HepG2 (cell line): ENCODE measurements around the gene TBC1D10A. TPM values are rescaled to one million over a fixed set of nuclear protein-coding genes. Genes with fewer than 3 reads are reported as not detected.

Experiments used
- ATAC-seq: fragments of 200-7000 bp; cut with Tn5 transposase; 3 replicates; pipeline ENCODE4 v1.9.1; 2020; ENCODE audit warnings: mild to moderate bottlenecking, moderate library complexity
- BruUV-seq: library from RNA; stranded (reverse); fragments of 400-500 nt; replicated peaks from 2 replicates; lab custom pipeline; 2021; lab: Mats Ljungman, UMichigan
- CTCF ChIA-PET: fragments of 300-600 bp; formaldehyde crosslinking; extraction: SDS; loops from one replicate; lab custom pipeline; 2021; ENCODE audit warnings: low total read pairs, inconsistent platforms, low intra/inter-chr PET ratio; lab: Yijun Ruan, JAX
- POLR2A ChIA-PET: fragments of 350-600 bp; sonication (Branson Sonifier 250); formaldehyde crosslinking; loops from one replicate; lab custom pipeline; 2020; ENCODE audit warnings: antibody characterized with exemption, inconsistent platforms; lab: Yijun Ruan, JAX
- DNase-seq: peaks from one replicate; pipeline ENCODE4 v3.0.0-alpha.2; 2015; ENCODE audit warnings: low spot score
- FAIRE-seq: peaks from 3 replicates; lab custom pipeline; 2011; peaks lifted over from hg19 to GRCh38; lab: Jason Lieb, UNC
- H2AFZ ChIP-seq: one replicate; pipeline ENCODE4 v1.6.1; 2011; ENCODE audit warnings: low read length, inconsistent platforms
- H3K27ac ChIP-seq: fragments of 300-600 bp; 3 replicates; pipeline ENCODE4 v1.8.0; 2011; ENCODE audit warnings: mixed run types, mild to moderate bottlenecking, mixed read lengths, low read length, inconsistent platforms; ENCODE audit not compliant: insufficient read depth; ENCODE audit errors: extremely low read length
- H3K27me3 ChIP-seq, 2 experiments: fragments of 200-600 bp in 1 of 2; 2 replicates in 1 of 2; 3 replicates in 1 of 2; pipeline versions ENCODE4 v1.6.0 to v1.8.0; 2011; ENCODE audit warnings: low read length in 2 of 2, mild to moderate bottlenecking in 2 of 2, moderate library complexity in 2 of 2, inconsistent platforms in 1 of 2; ENCODE audit not compliant: insufficient read depth in 2 of 2, control insufficient read depth in 1 of 2
- H3K36me3 ChIP-seq, 2 experiments: fragments of 200-600 bp in 1 of 2; replicated peaks in 1 of 2; 2 replicates in 1 of 2; 3 replicates in 1 of 2; pipeline versions ENCODE4 v1.5.1 to v1.8.0; 2011; ENCODE audit warnings: low read length in 2 of 2, inconsistent platforms in 1 of 2; ENCODE audit not compliant: insufficient read depth in 2 of 2, control insufficient read depth in 1 of 2
- H3K4me1 ChIP-seq: 2 replicates; pipeline ENCODE4 v1.5.1; 2012; ENCODE audit warnings: low read length, inconsistent platforms; ENCODE audit not compliant: insufficient read depth
- H3K4me2 ChIP-seq: 2 replicates; pipeline ENCODE4 v1.6.0; 2011; ENCODE audit warnings: low read depth, low read length, inconsistent platforms
- H3K4me3 ChIP-seq, 3 experiments: fragments of 200-600 bp in 1 of 3; sonication (generic), shearing (Covaris generic) in 1 of 3; replicated peaks in 1 of 3; 2 replicates each; pipeline ENCODE4 v1.5.1; 2011 to 2016; ENCODE audit warnings: low read length in 3 of 3, inconsistent platforms in 2 of 3, low read depth in 2 of 3, mild to moderate bottlenecking in 2 of 3, control low read depth in 1 of 3, mixed read lengths in 1 of 3; ENCODE audit not compliant: insufficient read depth in 1 of 3
- H3K79me2 ChIP-seq: one replicate; pipeline ENCODE4 v1.6.1; 2011; ENCODE audit warnings: low read length, inconsistent platforms; ENCODE audit not compliant: insufficient read depth
- H3K9ac ChIP-seq: 2 replicates; pipeline ENCODE4 v1.6.0; 2011; ENCODE audit warnings: mild to moderate bottlenecking, low read depth, low read length, inconsistent platforms; ENCODE audit not compliant: insufficient read depth
- H3K9me3 ChIP-seq: 2 replicates; pipeline ENCODE4 v1.5.1; 2012; ENCODE audit warnings: mild to moderate bottlenecking, low read length
- H4K20me1 ChIP-seq: 2 replicates; pipeline ENCODE4 v1.6.0; 2011; ENCODE audit warnings: inconsistent platforms, mild to moderate bottlenecking, low read length, moderate library complexity; ENCODE audit not compliant: insufficient read depth
- HNRNPL ChIP-seq: fragments of 200-400 bp; formaldehyde crosslinking; IDR thresholded peaks from 2 replicates; pipeline ENCODE4 v1.6.1; 2017; ENCODE audit warnings: mild to moderate bottlenecking, low read depth, low read length
- ISX ChIP-seq: sonication (generic); formaldehyde crosslinking; conservative IDR thresholded peaks from 2 replicates; pipeline ENCODE4 v1.5.0; 2020; ENCODE audit warnings: missing genetic modification reagents
- ZBTB1 ChIP-seq: sonication (generic); formaldehyde crosslinking; IDR thresholded peaks from 2 replicates; pipeline ENCODE4 v1.4.0; 2020; ENCODE audit warnings: missing genetic modification reagents, borderline replicate concordance
- ZKSCAN5 ChIP-seq: sonication (generic); formaldehyde crosslinking; IDR thresholded peaks from 2 replicates; pipeline ENCODE4 v1.5.1; 2020; ENCODE audit warnings: mild to moderate bottlenecking, missing genetic modification reagents
- ZNF232 ChIP-seq: sonication (generic); formaldehyde crosslinking; IDR thresholded peaks from 2 replicates; pipeline ENCODE4 v1.4.0; 2020; ENCODE audit warnings: missing genetic modification reagents, borderline replicate concordance
- ZNF235 ChIP-seq: sonication (generic); formaldehyde crosslinking; IDR thresholded peaks from 2 replicates; pipeline ENCODE4 v1.8.1; 2023; ENCODE audit warnings: mild to moderate bottlenecking, missing genetic modification reagents, borderline replicate concordance
- ZNF441 ChIP-seq: sonication (generic); formaldehyde crosslinking; IDR thresholded peaks from 2 replicates; pipeline ENCODE4 v1.7.0; 2021; ENCODE audit warnings: missing genetic modification reagents, borderline replicate concordance
- ZNF543 ChIP-seq: sonication (generic); formaldehyde crosslinking; IDR thresholded peaks from 2 replicates; pipeline ENCODE4 v1.4.0; 2020; ENCODE audit warnings: mild to moderate bottlenecking, missing genetic modification reagents
- ZNF556 ChIP-seq: sonication (generic); formaldehyde crosslinking; IDR thresholded peaks from 2 replicates; pipeline ENCODE4 v1.4.0; 2020; ENCODE audit warnings: mild to moderate bottlenecking, missing genetic modification reagents, borderline replicate concordance
- ZNF558 ChIP-seq: sonication (generic); formaldehyde crosslinking; IDR thresholded peaks from 2 replicates; pipeline ENCODE4 v1.9.0; 2022; ENCODE audit warnings: mild to moderate bottlenecking, missing genetic modification reagents, borderline replicate concordance
- ZNF678 ChIP-seq: sonication (generic); formaldehyde crosslinking; IDR thresholded peaks from 2 replicates; pipeline ENCODE4 v1.4.0; 2020; ENCODE audit warnings: mild to moderate bottlenecking, missing genetic modification reagents
- ZNF83 ChIP-seq: sonication (generic); formaldehyde crosslinking; IDR thresholded peaks from 2 replicates; pipeline ENCODE4 v1.4.0; 2020; ENCODE audit warnings: missing genetic modification reagents, mild to moderate bottlenecking, borderline replicate concordance
- WGBS: methylation state at CpG from one replicate; pipeline ENCODE4 v1.1.6; 2017; ENCODE audit warnings: low lambda C conversion rate; 5-methylcytosine and 5-hydroxymethylcytosine counted together
- in situ Hi-C: cut with HindIII; loops from 2 replicates; pipeline ENCODE4 v1.10.0; 2017; ENCODE audit warnings: low pct_unique_long_range_greater_than_20kb; ENCODE audit not compliant: extremely low pct_ligation_motif_present
- intact Hi-C: fragments of 100-400 bp; cut with micrococcal nuclease; formaldehyde crosslinking; loops from one replicate; pipeline ENCODE4 v1.10.0; 2022; ENCODE audit not compliant: unreplicated experiment
- polyA plus RNA-seq, 8 experiments: library from polyadenylated mRNA; depleted of rRNA in 3 of 8; stranded (reverse) in 7 of 8; unstranded in 1 of 8; fragments of >200 nt; fragmentation: Illumina TruSeq in 4 of 8; extraction: Trizol in 4 of 8; gene quantifications; 2 replicates each; pipeline versions ENCODE4 v1.2.1 to v1.2.3, GENCODE V29; 2011 to 2016; ENCODE audit warnings: low read depth in 4 of 8, missing spikeins in 1 of 8, mixed read lengths in 1 of 8; ENCODE audit not compliant: insufficient read depth in 1 of 8
- total RNA-seq, 5 experiments: library from RNA; depleted of rRNA; stranded (reverse); fragments of >200 nt; fragmentation: Illumina TruSeq; extraction: Trizol; gene quantifications; 2 replicates each; pipeline ENCODE4 v1.2.3, GENCODE V29; 2016; ENCODE audit warnings: low read depth in 1 of 5
- TF ChIP-seq, protein P1 (sequence below), 2 experiments: fragments of 450-650 bp in 1 of 2; sonication (generic) in 1 of 2; formaldehyde crosslinking; IDR thresholded peaks; 2 replicates each; pipeline versions ENCODE4 v1.5.0 to v1.8.0; 2020 to 2022; ENCODE audit warnings: mild to moderate bottlenecking in 1 of 2, missing genetic modification reagents in 1 of 2

TBC1D10A gene
- total and polyA plus RNA-seq, 2 of the 13 experiments (the other 11 are each of a cell fraction or from before 2014, with no cell fraction given), result 4.2 to 4.9 TPM

DNA sequence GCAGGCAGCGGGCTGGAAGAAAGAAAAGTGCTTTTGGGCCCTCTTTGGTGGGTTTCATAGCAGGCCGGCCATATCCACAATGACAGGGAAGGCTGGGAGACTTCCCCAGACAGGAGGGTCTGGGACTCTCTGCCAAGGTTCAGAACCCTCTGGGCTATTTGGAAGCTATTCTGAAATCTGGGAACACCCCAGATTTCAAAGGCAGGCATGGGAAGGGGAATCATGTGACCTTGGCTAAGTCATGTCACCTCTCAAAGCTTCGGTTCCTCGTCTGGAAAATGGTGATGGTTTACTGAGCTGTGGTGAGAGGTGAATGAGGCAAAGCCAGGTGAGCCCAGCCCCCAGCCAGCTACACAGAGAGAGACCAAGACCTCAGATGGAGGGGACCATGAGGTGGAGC is 42.1 kb downstream of the TBC1D10A start:
- intact Hi-C loops, result no loop called here
- no peak for FAIRE-seq
- in situ Hi-C loops, result loop anchor here (5.0 kb wide), 1 partner anchor 103 kb away; the partner anchor contains the start of gene RNF215
- no peak overlapping the region for H3K9ac ChIP-seq
- H3K27ac ChIP-seq, result no peak overlapping the region
- no peak for DNase-seq
- ChIA-PET CTCF (interaction anchor here (4.0 kb wide), 1 partner anchor 22 kb away, joined by 20 read pairs; no protein-coding TSS in a partner anchor), POLR2A (no interaction called here)
- no peak overlapping the region for H2AFZ ChIP-seq
- 95% methylated on average over 2 of the region's 4 CpGs for WGBS
- H4K20me1 ChIP-seq, result no peaks in the 10 kb centered on the region
- H3K4me2 ChIP-seq, result no peak overlapping the region
- ATAC-seq, result no peak
- TF ChIP-seq ZNF83 (CRISPR knock-in tag), result no peak
- TF ChIP-seq ZNF678 (CRISPR knock-in tag), result no peak
- TF ChIP-seq ZNF232 (CRISPR knock-in tag), result no peak
- no peak for TF ChIP-seq ZNF441 (CRISPR knock-in tag)
- TF ChIP-seq ZBTB1 (CRISPR knock-in tag), result no peak
- no peak for TF ChIP-seq ZNF235
- TF ChIP-seq, protein P1, sequence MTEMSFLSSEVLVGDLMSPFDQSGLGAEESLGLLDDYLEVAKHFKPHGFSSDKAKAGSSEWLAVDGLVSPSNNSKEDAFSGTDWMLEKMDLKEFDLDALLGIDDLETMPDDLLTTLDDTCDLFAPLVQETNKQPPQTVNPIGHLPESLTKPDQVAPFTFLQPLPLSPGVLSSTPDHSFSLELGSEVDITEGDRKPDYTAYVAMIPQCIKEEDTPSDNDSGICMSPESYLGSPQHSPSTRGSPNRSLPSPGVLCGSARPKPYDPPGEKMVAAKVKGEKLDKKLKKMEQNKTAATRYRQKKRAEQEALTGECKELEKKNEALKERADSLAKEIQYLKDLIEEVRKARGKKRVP (CRISPR knock-in tag; IDR thresholded peaks at IDR 0.05), result no peak
- TF ChIP-seq HNRNPL, result no peak
- no peak for TF ChIP-seq ZNF558 (CRISPR knock-in tag)
- TF ChIP-seq ISX (CRISPR knock-in tag), result no peak
- no peak for TF ChIP-seq ZNF543 (CRISPR knock-in tag)
- TF ChIP-seq ZNF556 (CRISPR knock-in tag), result no peak
- TF ChIP-seq ZKSCAN5 (CRISPR knock-in tag), result no peak
- no peaks in the 10 kb centered on the region for H3K79me2 ChIP-seq
- H3K27me3 ChIP-seq, result no peaks in the 10 kb centered on the region; a peak in 1 of 5 replicates
- no TSS peak for BruUV-seq
- no peak overlapping the region for H3K4me3 ChIP-seq
- H3K9me3 ChIP-seq, result no peaks in the 10 kb centered on the region
- H3K4me1 ChIP-seq, result peaks cover 12% of the 10 kb centered on the region
- H3K36me3 ChIP-seq, result no peaks in the 10 kb centered on the region
